NCI-H748 treated with DMSO at 0.1 percent for 48 hours (cell line): ENCODE measurements around the gene HSPA14.
"Not testable (repeated sequence)": the region's sequence is repeated elsewhere in the genome, so short reads cannot be mapped to it uniquely, and the experiment has no call there.

Experiments
- DNase-seq: peaks from one replicate; lab custom pipeline; 2025; lab: John Stamatoyannopoulos, UW

Gene HSPA14

DNA sequence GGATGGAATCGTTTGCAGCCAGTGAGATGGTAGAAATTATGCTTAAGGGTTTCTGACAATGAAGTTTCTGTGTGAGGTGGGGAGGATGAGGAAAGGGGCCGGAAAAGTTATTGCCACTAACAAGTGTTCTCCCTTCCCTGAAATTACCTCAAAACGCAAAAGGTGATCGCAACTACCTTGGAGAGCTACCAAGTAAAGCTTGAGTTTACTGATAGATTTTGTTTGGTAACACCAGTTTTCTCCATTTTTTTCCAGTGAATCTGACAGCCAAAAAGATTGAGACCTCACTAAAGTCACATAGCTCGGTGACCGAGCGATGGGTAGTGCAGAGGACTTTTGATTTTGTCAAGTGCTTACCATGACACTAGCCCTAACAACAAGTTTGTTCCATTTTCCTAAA, 42.1 kb downstream of the HSPA14 start:
- DNase-seq: no peak

DNA sequence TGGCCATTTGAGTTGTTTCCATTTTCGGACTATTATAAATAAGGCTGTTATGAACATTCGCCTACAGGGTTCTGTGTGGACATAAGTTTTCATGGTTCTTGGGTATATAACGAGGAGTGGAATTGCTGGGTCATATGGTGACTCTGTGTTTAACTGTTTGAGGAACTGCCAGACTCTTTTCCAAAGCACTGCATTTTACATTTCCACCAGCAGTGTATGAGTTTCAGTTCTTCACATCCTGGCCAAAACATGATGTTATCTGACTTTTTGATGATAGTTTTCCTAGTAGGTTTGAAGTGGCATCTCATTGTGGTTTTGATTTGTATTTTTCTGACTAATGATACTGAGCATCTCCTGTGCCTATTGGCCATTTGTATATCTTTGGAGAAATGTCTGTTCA, 46.0 kb downstream of the HSPA14 start:
- DNase-seq: no peak

DNA sequence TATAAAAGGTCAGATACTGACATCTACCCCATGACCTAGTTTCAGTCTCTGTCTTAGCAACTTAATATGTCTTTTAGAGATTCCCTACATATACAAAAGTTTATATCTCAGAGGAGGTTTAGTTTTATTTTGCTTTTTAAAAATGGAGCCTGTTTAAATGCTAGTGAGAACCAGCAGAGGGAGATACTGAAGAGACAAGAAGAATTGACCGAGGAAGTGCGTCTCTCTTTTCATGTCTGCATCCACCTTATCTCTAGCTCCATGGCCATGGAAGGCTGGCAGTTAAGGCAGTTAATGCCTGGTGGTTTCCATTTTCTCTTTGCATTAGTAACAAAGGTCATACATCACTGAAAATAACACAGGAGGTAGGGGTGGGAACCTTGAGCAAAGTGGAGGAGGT, 51.2 kb downstream of the HSPA14 start:
- no peak for DNase-seq

DNA sequence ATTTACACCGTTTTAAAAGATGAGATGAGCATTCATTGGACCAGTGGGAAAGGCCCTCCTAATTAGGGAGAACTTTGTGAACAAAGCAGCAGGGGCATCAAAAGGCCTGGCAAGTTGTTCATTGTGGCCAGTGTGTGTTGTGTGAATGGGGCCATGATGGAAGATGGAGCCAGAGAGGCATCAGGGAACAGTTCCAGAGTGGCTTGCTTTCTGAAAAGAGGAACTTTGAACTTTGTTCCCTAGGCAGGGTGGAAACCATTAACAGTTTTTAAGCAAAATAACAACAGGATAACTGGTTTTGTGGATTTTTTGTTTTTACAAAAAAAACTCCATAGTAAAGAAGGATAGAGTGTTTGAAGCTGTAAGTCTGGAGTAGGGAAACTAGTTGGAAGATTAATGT, 53.0 kb downstream of the HSPA14 start:
- no peak for DNase-seq

DNA sequence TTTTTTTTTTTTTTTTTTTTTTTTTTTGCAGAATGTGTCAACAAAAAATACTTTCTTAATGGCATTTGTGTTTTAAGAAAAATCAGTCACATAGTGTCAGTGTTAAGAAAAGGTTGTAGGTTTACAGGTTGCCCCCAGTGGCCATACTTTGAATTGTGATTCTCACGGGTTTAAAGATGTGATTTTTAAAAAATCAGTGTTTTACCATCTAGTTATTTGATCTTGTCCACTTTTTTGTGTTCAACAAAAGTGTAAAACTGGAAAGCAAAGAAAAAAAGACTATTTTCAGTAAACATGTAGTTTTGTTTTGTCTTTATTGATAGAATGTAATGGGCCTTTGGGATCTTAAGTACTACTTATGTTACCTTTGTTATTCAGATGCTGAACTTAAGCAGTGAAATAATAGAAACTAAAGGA, 66.2 kb downstream of the HSPA14 start:
- DNase-seq: no peak

DNA sequence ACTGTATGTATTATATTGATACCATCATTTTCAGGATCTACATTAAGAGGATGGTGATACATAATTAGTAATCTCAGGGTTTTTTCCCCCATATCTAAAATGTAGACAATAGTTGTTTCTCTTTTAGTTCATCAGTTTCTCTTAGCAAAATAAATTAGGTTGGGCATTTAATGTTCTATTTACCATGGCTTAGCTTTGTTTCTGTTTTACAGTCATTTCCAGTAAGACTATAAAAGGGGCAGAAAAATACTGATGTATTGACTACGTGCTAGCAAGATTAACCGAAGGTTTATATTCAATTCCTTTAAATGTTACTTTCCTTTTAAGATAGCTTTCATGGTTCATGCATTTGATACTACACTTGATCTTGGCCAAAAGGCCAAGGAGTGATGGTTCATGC, 66.8 kb downstream of the HSPA14 start:
- DNase-seq: no peak

DNA sequence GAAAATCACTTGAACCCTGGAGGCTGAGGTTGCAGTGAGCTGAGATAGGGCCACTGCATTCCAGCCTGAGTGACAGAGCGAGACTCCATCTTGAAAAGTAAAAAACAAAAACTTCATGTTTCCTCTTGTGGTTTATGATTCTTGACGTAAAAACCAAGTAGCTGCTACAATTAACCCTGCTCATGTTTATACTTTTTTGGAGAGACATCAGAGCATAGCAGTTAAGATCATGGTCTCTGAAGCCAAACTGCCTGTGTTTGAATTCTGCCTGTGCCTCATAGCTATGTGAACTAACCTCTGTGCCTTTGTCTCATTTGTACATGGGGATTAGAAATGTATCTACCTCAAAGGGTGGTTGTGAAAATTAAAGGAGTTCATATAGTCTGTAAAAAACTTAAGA, 67.8 kb downstream of the HSPA14 start:
- DNase-seq: no peak

DNA sequence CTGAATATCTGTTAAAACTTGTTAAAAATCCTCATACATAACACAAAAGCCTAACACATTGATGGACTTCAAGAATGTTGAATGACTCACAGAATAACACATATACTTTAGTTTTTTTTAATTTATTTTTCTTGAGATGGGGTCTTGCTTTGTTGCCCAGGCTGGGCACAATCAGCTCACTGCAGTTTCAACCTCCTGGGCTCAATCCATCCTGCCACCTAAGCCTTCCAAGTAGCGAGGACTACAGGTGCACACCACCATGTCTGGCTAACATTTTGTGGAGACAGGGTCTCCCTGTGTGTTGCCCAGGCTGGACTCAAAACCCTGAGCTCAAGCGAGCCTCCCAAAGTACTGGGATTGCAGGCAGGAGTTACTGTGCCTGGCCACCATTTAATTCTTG, 68.7 kb downstream of the HSPA14 start:
- DNase-seq: no peak

DNA sequence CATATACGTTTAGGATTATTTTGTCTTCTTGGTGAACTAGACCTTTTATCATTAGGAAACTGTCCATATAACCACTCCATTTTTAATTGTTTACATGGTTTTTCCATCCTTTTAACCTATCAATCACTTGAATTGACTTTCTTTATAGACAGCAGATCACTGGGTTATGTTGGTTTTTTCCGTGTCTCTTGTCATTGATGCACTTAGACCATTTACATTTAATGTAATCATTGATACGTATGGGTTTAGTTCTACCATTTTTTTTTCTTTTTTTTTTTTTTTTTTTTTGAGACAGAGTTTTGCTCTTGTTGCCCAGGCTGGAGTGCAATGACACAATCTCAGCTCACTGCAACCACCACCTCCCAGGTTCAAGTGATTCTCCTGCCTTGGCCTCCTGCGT, 69.5 kb downstream of the HSPA14 start:
- not testable (repeated sequence) for DNase-seq

DNA sequence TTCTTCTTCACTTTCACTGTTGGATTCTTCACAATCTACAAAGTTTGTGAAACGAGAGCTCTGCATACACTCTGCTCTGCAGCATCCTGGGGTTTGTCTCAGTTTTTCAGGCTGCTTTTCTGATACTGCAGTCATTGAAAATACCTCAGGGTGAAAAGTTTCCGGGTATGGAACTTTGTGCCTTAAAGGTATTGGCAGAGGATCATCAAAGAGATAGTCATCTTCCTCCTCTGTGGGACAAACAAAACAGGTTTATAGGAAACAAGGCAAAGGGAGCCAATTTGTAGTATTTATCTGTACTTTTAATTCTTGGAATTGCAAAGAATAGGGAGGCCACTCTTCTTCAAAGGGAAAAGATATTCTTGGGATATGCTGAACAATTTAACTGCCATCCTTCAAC, 71.0 kb downstream of the HSPA14 start:
- no peak for DNase-seq

DNA sequence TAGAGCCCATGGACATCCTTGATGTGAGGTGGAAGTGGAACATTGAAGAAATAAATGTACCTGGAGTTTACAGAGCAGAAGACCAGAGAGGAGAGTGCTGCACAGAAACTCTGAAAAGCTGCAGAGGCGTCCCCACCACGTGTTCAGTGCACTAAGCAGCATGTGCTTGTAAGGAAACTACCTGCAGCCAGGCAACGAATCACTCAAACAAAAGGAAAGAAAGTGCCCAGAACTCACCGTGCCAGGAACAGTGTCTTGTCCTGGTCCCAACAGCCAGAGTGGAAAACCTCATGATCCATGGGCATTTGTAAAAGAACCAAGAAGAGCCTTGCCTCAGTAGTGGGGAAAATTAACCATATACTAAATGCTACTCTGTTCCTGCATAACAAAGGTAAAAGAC, 72.8 kb downstream of the HSPA14 start:
- DNase-seq: no peak

DNA sequence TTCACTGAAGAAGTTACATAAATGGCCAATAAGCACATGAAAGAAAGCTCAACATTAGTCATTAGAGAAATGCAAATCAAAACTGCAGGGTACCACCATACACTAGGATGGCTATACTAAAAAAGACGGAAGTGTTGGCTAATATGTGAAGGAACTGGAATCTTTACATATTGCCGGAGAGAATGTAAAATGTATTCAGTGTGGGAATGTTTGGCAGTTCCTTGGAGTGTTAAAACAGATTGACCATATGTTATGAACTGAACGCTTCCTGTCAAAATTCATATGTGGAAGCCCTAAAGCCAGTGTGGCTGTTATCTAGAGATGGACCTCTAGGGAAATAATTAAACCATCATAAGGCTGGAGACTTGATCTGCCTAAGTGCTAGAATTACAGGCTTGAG, 73.7 kb downstream of the HSPA14 start:
- no peak for DNase-seq

DNA sequence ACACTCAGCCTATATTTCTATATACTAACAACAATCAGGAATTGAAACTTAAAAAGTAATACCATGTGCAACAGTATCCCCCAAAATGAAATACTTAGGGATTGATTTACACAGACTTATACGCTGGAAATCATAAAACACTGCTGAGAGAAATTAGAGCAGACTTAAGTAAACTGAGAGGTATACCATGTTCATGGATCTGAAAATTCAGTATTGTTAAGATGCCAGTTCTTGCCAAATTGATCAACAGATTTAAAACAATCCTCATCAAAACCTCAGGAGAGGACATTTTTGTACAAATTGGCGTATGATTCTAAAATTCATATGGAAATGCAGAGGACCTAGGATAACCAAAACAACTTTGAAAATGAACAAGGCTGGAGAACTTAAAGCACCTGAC, 78.5 kb downstream of the HSPA14 start:
- no peak for DNase-seq

DNA sequence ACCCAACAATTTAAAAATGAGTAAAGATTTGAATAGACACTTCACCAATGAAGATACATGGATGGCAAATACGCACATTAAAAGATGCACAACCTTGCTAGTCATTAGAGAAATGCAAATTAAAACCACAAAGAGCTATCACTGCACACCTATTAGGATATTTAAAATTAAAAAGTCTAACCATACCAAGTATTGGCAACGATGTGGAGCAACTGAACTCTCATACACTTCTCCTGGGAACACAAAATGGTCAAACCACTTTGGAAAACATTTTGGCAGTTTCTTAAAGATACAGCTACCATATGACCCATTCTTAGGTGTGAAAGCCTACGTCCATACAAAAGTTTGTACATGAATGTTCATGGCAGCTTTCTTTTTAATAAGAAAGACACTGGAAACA, 79.7 kb downstream of the HSPA14 start:
- DNase-seq: no peak

DNA sequence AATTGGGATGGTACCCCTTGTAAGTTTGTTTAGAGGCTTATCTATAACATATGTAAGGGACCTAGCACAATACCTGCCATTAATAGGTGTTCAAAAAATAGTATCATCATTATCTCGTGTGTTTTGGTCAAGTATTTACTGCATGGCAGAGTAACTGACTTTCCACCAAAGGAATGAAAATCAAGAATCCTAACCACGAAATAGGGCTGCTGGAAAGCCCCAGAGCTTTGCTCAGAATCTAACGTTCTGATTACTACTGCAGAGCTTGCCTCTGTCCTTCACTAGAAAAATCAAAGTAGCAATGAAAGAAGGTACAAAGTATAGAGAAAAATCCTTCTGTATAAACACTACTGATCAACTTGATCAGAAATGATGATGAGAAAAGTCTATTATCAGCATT, 80.9 kb downstream of the HSPA14 start:
- DNase-seq: no peak
